DMS114 treated with DMSO at 0.1 percent for 48 hours (cell line): Measurements from ENCODE around the gene PHACTR1.
"Not testable (repeated sequence)": the region's sequence is repeated elsewhere in the genome, so short reads cannot be mapped to it uniquely, and the experiment has no call there.

ENCODE experiments used
- DNase-seq: peaks from one replicate; lab custom pipeline; 2025; ENCODE audit not compliant: unreplicated experiment; lab: John Stamatoyannopoulos, UW

Gene PHACTR1

GRCh38 chr6:12748815-12749521, 32.4 kb downstream of the PHACTR1 start:
- DNase-seq: no peak

- no peak for DNase-seq
These were observed 33.2 kb downstream of the PHACTR1 start for GRCh38 chr6:12749531-12750379.

- DNase-seq: no peak
These were observed 33.8 kb downstream of the PHACTR1 start for GRCh38 chr6:12750416-12750815.

GRCh38 chr6:12751694-12752325, 35.2 kb downstream of the PHACTR1 start:
- DNase-seq: no peak

GRCh38 chr6:12753036-12753435, 36.5 kb downstream of the PHACTR1 start:
- DNase-seq: no peak

GRCh38 chr6:12760226-12760625, 43.7 kb downstream of the PHACTR1 start:
- DNase-seq: no peak

GRCh38 chr6:12760911-12761310, 44.3 kb downstream of the PHACTR1 start:
- DNase-seq: no peak

- no peak for DNase-seq
These were observed 45.0 kb downstream of the PHACTR1 start for GRCh38 chr6:12761376-12762115.

- not testable (repeated sequence) for DNase-seq
These were observed 46.3 kb downstream of the PHACTR1 start for GRCh38 chr6:12762731-12763434.

GRCh38 chr6:12766365-12766764, 49.8 kb downstream of the PHACTR1 start:
- DNase-seq: no peak

GRCh38 chr6:12767016-12767415, 50.4 kb downstream of the PHACTR1 start:
- no peak for DNase-seq

GRCh38 chr6:12769556-12770256, 53.1 kb downstream of the PHACTR1 start:
- DNase-seq: no peak

- DNase-seq: no peak
These were observed 55.8 kb downstream of the PHACTR1 start for GRCh38 chr6:12772416-12772815.

GRCh38 chr6:12776291-12776690, 59.7 kb downstream of the PHACTR1 start:
- DNase-seq: no peak

- no peak for DNase-seq
These were observed 63.2 kb downstream of the PHACTR1 start for GRCh38 chr6:12779772-12780171.

GRCh38 chr6:12782136-12782535, 65.6 kb downstream of the PHACTR1 start:
- DNase-seq: no peak

GRCh38 chr6:12785301-12785700, 68.7 kb downstream of the PHACTR1 start:
- DNase-seq: no peak

GRCh38 chr6:12785921-12786320, 69.4 kb downstream of the PHACTR1 start:
- no peak for DNase-seq

- no peak for DNase-seq
These were observed 74.8 kb downstream of the PHACTR1 start for GRCh38 chr6:12791371-12791770.

GRCh38 chr6:12798326-12798725, 81.8 kb downstream of the PHACTR1 start:
- DNase-seq: no peak
